ENCODE results near the gene DHCR24.
"Not testable (repeated sequence)": the region's sequence is repeated elsewhere in the genome, so short reads cannot be mapped to it uniquely, and the experiment has no call there.

The DHCR24 gene, protein sequence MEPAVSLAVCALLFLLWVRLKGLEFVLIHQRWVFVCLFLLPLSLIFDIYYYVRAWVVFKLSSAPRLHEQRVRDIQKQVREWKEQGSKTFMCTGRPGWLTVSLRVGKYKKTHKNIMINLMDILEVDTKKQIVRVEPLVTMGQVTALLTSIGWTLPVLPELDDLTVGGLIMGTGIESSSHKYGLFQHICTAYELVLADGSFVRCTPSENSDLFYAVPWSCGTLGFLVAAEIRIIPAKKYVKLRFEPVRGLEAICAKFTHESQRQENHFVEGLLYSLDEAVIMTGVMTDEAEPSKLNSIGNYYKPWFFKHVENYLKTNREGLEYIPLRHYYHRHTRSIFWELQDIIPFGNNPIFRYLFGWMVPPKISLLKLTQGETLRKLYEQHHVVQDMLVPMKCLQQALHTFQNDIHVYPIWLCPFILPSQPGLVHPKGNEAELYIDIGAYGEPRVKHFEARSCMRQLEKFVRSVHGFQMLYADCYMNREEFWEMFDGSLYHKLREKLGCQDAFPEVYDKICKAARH

DNA sequence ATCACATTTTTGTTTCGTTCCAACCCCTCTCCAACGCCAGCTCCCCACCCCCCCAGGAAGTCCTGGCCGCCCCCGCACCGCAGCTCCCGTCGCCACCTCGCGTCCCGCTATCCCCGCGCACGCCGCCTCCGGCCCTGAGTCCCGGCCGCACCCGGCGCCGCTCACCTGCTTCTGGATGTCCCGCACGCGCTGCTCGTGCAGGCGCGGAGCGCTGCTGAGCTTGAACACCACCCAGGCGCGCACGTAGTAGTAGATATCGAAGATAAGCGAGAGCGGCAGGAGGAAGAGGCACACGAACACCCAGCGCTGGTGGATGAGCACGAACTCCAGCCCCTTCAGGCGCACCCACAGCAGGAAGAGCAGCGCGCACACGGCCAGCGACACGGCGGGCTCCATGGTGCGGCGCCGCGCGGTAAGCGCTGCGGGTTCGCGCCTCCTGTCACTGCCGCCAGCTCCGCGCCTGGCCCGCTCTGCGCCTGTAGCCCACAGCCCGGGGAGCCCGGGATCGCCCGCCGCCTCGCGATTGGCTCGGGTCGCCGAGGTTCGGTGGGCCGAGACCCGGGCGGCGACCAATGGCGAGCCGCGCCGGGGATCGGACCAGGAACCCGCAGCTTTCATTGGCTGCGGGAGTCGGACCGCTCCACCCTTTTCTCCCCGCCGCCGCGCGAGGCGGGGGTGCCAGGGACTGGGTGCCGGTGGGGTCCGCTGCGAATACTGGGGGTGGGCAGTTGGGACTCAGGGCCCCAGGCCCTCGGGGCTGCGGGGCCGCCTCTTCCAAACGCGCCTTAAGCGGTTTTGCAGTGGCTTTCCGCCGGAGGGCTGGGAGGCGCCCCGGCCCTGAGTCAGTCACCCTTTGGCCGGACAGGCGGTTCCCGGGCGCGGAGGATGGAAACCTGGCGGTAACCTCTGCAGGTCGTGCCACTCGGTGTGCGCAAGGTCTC lies at the start of gene DHCR24:
Gene DHCR24, minus strand, starts transcription at position 472 of the 941 bp plus-strand sequence. Its CDS starts 76 bp downstream, at position 396.
- DNase-seq (ENCODE audit: extremely low read depth, insufficient read length): peak; percentile 93
- peak within 1 kb of the TSS; percentile 99 for H3K4me3 ChIP-seq (replicated peaks; ENCODE audit: low read depth, low read length)
- TF ChIP-seq, protein P1, sequence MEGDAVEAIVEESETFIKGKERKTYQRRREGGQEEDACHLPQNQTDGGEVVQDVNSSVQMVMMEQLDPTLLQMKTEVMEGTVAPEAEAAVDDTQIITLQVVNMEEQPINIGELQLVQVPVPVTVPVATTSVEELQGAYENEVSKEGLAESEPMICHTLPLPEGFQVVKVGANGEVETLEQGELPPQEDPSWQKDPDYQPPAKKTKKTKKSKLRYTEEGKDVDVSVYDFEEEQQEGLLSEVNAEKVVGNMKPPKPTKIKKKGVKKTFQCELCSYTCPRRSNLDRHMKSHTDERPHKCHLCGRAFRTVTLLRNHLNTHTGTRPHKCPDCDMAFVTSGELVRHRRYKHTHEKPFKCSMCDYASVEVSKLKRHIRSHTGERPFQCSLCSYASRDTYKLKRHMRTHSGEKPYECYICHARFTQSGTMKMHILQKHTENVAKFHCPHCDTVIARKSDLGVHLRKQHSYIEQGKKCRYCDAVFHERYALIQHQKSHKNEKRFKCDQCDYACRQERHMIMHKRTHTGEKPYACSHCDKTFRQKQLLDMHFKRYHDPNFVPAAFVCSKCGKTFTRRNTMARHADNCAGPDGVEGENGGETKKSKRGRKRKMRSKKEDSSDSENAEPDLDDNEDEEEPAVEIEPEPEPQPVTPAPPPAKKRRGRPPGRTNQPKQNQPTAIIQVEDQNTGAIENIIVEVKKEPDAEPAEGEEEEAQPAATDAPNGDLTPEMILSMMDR (IDR thresholded peaks at IDR 0.05; ENCODE audit: insufficient read depth, low read length, poor library complexity, severe bottlenecking): no peak
- H3K36me3 ChIP-seq (ENCODE audit: control insufficient read depth, insufficient read depth, low read length): peaks cover 4% of the 10 kb centered on the region
- no peaks in the 10 kb centered on the region for H3K27me3 ChIP-seq (replicated peaks; ENCODE audit: control insufficient read depth, insufficient read depth, low read length)

- Histone ChIP-seq H3K27me3 (replicated peaks; ENCODE audit: control insufficient read depth, insufficient read depth, low read length) (no peaks in the 10 kb centered on the region), H3K36me3 (ENCODE audit: control insufficient read depth, insufficient read depth, low read length) (no peaks in the 10 kb centered on the region), H3K4me3 (replicated peaks; ENCODE audit: low read depth, low read length) (no peak overlapping the region)
- TF ChIP-seq, protein P1 (IDR thresholded peaks at IDR 0.05; ENCODE audit: insufficient read depth, low read length, poor library complexity, severe bottlenecking): no peak
- no peak for DNase-seq (ENCODE audit: extremely low read depth, insufficient read length)
These were observed 49.8 kb upstream of the DHCR24 start for GRCh38 chr1:54936791-54937190.

GRCh38 chr1:54934869-54935268 lies 47.9 kb upstream of the DHCR24 start:
- Histone ChIP-seq H3K36me3 (ENCODE audit: control insufficient read depth, insufficient read depth, low read length) (no peaks in the 10 kb centered on the region), H3K27me3 (replicated peaks; ENCODE audit: control insufficient read depth, insufficient read depth, low read length) (no peaks in the 10 kb centered on the region), H3K4me3 (replicated peaks; ENCODE audit: low read depth, low read length) (no peak overlapping the region)
- TF ChIP-seq, protein P1 (IDR thresholded peaks at IDR 0.05; ENCODE audit: insufficient read depth, low read length, poor library complexity, severe bottlenecking): no peak
- no peak for DNase-seq (ENCODE audit: extremely low read depth, insufficient read length)

- H3K4me3 ChIP-seq (replicated peaks; ENCODE audit: low read depth, low read length); H3K36me3 ChIP-seq (ENCODE audit: control insufficient read depth, insufficient read depth, low read length); H3K27me3 ChIP-seq (replicated peaks; ENCODE audit: control insufficient read depth, insufficient read depth, low read length); DNase-seq (ENCODE audit: extremely low read depth, insufficient read length): not testable (repeated sequence)
These were observed 47.1 kb upstream of the DHCR24 start for GRCh38 chr1:54934081-54934480.

DNA sequence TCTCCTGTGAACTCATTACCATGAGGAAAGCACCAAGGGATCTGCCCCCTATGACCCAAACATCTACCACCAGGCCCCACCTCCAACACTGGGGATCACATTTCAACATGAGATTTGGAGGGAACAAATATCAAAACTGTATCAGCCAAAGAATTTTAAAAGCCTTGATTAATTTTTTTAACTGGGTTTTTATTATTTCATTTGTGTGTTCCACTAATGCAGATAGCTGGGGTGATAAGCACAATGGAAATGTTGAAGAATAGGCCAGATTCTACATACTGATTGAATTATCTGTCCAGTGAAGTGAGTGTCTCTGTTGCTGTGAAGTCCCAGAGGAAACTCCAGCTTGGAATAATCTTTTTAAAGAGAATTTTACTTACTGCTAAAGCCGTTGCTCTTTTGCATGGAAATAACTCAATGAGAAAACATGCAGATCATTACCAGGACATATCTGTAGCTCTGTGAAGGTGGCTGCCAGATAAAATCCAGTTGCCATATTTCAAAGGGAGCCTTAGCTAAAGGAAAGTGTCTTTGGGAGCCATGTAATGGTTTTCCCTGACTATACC lies 44.4 kb upstream of the DHCR24 start:
- Histone ChIP-seq H3K27me3 (replicated peaks; ENCODE audit: control insufficient read depth, insufficient read depth, low read length) (no peaks in the 10 kb centered on the region), H3K4me3 (replicated peaks; ENCODE audit: low read depth, low read length) (no peak overlapping the region), H3K36me3 (ENCODE audit: control insufficient read depth, insufficient read depth, low read length) (no peaks in the 10 kb centered on the region)
- TF ChIP-seq, protein P1 (IDR thresholded peaks at IDR 0.05; ENCODE audit: insufficient read depth, low read length, poor library complexity, severe bottlenecking): no peak
- DNase-seq (ENCODE audit: extremely low read depth, insufficient read length): no peak

All from GM06990 (cell line).